ENCODE results near the gene MDK. TPM values are rescaled to one million over a fixed set of nuclear protein-coding genes. Genes with fewer than 3 reads are reported as not detected.

MDK gene
- total and polyA plus RNA-seq, 2 of the 13 experiments (the other 11 are each of a cell fraction or from before 2014, with no cell fraction given), result 312 to 407 TPM

GRCh38 chr11:46392421-46393230, 11.2 kb downstream of the MDK start (continued):
- TF ChIP-seq HOMEZ (CRISPR knock-in tag; IDR thresholded peaks at IDR 0.05; ENCODE audit: low read depth) (0 out of 2 replicates have a peak, but pooled peaks have one; percentile 45), IRF2 (CRISPR knock-in tag; IDR thresholded peaks at IDR 0.05) (peak; percentile 95), TAF1 (CRISPR knock-in tag; IDR thresholded peaks at IDR 0.05) (peak; percentile 45; the same call in 1 of the 2 replicates), NFRKB (IDR thresholded peaks at IDR 0.05) (no peak), ZNF629 (CRISPR knock-in tag; conservative IDR thresholded peaks at IDR 0.05) (peak; percentile 40; the same call in 1 of the 2 replicates), ZNF350 (CRISPR knock-in tag; IDR thresholded peaks at IDR 0.05; ENCODE audit: borderline replicate concordance, low read depth) (peak; percentile 94), TCF7L2 (IDR thresholded peaks at IDR 0.05; ENCODE audit: low read depth, low read length) (no peak), ZNF558 (CRISPR knock-in tag; IDR thresholded peaks at IDR 0.05; ENCODE audit: borderline replicate concordance) (peak; percentile 86; the same call in 1 of the 2 replicates), MAFF (IDR thresholded peaks at IDR 0.05; ENCODE audit: low read depth, low read length) (no peak), NR3C1 (CRISPR knock-in tag; IDR thresholded peaks at IDR 0.05) (no peak), SP4 (CRISPR knock-in tag; IDR thresholded peaks at IDR 0.05) (peak; percentile 82), ATRX (CRISPR knock-in tag; IDR thresholded peaks at IDR 0.05; ENCODE audit: borderline replicate concordance) (no peak), ZNF510 (CRISPR knock-in tag; IDR thresholded peaks at IDR 0.05; ENCODE audit: low read depth) (0 out of 2 replicates have a peak, but pooled peaks have one; percentile 86), PHB2 (IDR thresholded peaks at IDR 0.05; ENCODE audit: partially characterized antibody) (no peak), ZBTB21 (CRISPR knock-in tag; IDR thresholded peaks at IDR 0.05) (peak; percentile 74), HDAC1 (CRISPR knock-in tag; IDR thresholded peaks at IDR 0.05) (peak; percentile 97), RNF219 (CRISPR knock-in tag; IDR thresholded peaks at IDR 0.05) (peak; percentile 68; the same call in 1 of the 2 replicates), ISX (CRISPR knock-in tag; conservative IDR thresholded peaks at IDR 0.05) (peak; percentile 99), RORA (CRISPR knock-in tag; IDR thresholded peaks at IDR 0.05) (no peak), TEAD2 (CRISPR knock-in tag; IDR thresholded peaks at IDR 0.05) (peak; percentile 96), ZNF276 (CRISPR knock-in tag; IDR thresholded peaks at IDR 0.05; ENCODE audit: low read depth) (peak; percentile 79; the same call in 1 of the 2 replicates), ZNF660 (CRISPR knock-in tag; IDR thresholded peaks at IDR 0.05; ENCODE audit: borderline replicate concordance, low read depth) (0 out of 2 replicates have a peak, but pooled peaks have one; percentile 77), MAF1 (CRISPR knock-in tag; IDR thresholded peaks at IDR 0.05; ENCODE audit: borderline replicate concordance) (peak; percentile 98), HNF1B (CRISPR knock-in tag; IDR thresholded peaks at IDR 0.05) (peak; percentile 50; the same call in 1 of the 2 replicates)

Data from HepG2 (cell line).